ENCODE data around the gene GPX2. TPM values are rescaled to one million over a fixed set of nuclear protein-coding genes. Genes with fewer than 3 reads are reported as not detected.
A peak's percentile ranks its signal among the peaks of the same experiment; 100 is the strongest.

GPX2 gene
- total and polyA plus RNA-seq, 8 donors, result 22.8 to 464 (median 196) TPM

DNA sequence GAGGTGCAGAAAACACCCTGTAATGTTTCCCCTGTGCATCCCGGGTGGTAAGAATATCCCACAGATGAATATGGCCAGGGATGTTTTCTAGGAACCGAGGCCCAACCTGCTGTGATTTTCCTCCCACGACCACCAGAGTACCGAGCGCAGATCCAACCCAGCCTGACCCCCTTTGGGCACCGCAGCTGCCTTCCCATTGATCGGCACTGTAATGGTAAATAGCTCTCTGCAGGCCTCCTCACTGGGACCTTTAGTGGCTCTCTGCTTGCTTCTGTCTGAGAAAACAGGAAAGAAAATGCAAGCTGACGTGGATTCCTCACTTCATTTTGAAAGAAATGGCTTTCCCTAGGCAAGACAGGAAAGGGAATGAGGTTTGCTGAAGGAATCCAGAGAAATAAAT is 32.0 kb upstream of the GPX2 start:
- Histone ChIP-seq H3K27me3 (peaks cover 0 to 12% (median 0%) of the 10 kb centered on the region in 3 donors), H3K9me3 (no peaks in the 10 kb centered on the region), H3K4me3 (no peak overlapping the region), H3K4me1 (peaks cover 11 to 22% (median 20%) of the 10 kb centered on the region in 4 donors), H3K36me3 (no peaks in the 10 kb centered on the region), H3K27ac (no peak overlapping the region)
- intact Hi-C loops (cut with DNase I; ENCODE audit: low total_unique reads), result loop anchor here (10.0 kb wide), 1 partner anchor 50 kb away; no protein-coding TSS in a partner anchor
- DNase-seq, result no peak
- WGBS, 5 donors, result 71 to 82% (median 73%) methylated on average over 8 of the region's 8 CpGs
- TF ChIP-seq POLR2A (IDR thresholded peaks at IDR 0.05), result no peak
- no peak for TF ChIP-seq POLR2AphosphoS5 (IDR thresholded peaks at IDR 0.05)
- TF ChIP-seq, protein P1, sequence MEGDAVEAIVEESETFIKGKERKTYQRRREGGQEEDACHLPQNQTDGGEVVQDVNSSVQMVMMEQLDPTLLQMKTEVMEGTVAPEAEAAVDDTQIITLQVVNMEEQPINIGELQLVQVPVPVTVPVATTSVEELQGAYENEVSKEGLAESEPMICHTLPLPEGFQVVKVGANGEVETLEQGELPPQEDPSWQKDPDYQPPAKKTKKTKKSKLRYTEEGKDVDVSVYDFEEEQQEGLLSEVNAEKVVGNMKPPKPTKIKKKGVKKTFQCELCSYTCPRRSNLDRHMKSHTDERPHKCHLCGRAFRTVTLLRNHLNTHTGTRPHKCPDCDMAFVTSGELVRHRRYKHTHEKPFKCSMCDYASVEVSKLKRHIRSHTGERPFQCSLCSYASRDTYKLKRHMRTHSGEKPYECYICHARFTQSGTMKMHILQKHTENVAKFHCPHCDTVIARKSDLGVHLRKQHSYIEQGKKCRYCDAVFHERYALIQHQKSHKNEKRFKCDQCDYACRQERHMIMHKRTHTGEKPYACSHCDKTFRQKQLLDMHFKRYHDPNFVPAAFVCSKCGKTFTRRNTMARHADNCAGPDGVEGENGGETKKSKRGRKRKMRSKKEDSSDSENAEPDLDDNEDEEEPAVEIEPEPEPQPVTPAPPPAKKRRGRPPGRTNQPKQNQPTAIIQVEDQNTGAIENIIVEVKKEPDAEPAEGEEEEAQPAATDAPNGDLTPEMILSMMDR (IDR thresholded peaks at IDR 0.05), result no peak
- no peak for TF ChIP-seq EP300 (IDR thresholded peaks at IDR 0.05)

DNA sequence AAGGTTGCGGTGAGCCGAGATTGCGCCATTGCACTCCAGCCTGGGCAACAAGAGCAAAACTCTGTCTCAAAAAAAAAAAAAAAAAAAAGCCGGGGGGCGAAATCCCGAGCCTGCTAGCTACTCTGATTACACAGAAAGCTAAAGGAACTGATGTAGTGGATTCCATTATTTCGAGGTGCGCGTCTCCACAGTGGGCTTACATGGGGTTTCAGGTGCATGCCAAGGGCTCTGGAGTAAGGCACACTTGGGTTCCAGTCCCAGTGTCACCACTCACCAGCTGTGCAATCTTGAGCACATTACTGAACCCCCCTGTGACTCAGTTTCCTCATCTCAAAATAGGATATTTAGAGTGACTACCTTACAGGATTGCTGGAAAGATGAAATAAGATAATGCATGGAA is 31.3 kb upstream of the GPX2 start:
- H3K9me3 ChIP-seq, result no peaks in the 10 kb centered on the region
- TF ChIP-seq POLR2AphosphoS5 (IDR thresholded peaks at IDR 0.05), result no peak
- TF ChIP-seq POLR2A (IDR thresholded peaks at IDR 0.05), result no peak
- TF ChIP-seq, protein P1 (IDR thresholded peaks at IDR 0.05), result no peak
- no peak for TF ChIP-seq EP300 (IDR thresholded peaks at IDR 0.05)
- H3K27ac ChIP-seq, result no peak overlapping the region
- peaks cover 0 to 12% (median 0%) of the 10 kb centered on the region in 3 donors for H3K27me3 ChIP-seq
- WGBS, 5 donors, result 94 to 97% (median 95%) methylated on average over 9 of the region's 9 CpGs
- H3K4me3 ChIP-seq, result no peak overlapping the region
- DNase-seq, result no peak
- no peaks in the 10 kb centered on the region for H3K36me3 ChIP-seq
- H3K4me1 ChIP-seq, result peaks cover 11 to 22% (median 20%) of the 10 kb centered on the region in 4 donors
- intact Hi-C loops (cut with DNase I; ENCODE audit: low total_unique reads), result loop anchor here (10.0 kb wide), 1 partner anchor 49 kb away; no protein-coding TSS in a partner anchor

DNA sequence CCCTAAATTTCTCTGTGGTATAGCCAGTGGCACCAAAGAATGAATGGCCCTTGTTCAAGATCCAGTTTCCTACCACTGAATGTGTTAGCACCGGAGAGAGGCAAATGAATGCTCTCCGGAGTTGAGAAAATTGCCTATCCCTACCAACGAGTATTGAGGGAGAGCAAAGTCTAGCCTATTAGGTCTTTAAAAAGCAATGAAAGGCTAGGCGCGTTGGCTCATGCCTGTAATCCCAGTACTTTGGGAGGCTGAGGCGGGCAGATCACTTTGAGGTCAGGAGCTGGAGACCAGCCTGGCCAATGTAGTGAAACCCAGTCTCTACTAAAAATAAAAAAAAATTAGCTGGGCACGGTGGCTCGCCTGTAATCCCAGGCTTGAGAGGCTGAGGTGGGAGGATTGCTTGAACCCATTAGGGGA is 30.5 kb upstream of the GPX2 start:
- DNase-seq, result no peak
- intact Hi-C loops (cut with DNase I; ENCODE audit: low total_unique reads), result loop anchor here (10.0 kb wide), 1 partner anchor 48 kb away; no protein-coding TSS in a partner anchor
- 67 to 83% (median 82%) methylated on average over 8 of the region's 8 CpGs for WGBS, 5 donors
- H3K36me3 ChIP-seq, result no peaks in the 10 kb centered on the region
- no peak overlapping the region for H3K27ac ChIP-seq
- peak overlapping the region in 1 of 4 donors; percentile 56 for H3K4me3 ChIP-seq
- H3K4me1 ChIP-seq, result peaks cover 11 to 22% (median 20%) of the 10 kb centered on the region in 4 donors
- TF ChIP-seq EP300 (IDR thresholded peaks at IDR 0.05) (no peak), POLR2A (IDR thresholded peaks at IDR 0.05) (no peak), POLR2AphosphoS5 (IDR thresholded peaks at IDR 0.05) (no peak)
- TF ChIP-seq, protein P1 (IDR thresholded peaks at IDR 0.05), result no peak
- peaks cover 0 to 12% (median 0%) of the 10 kb centered on the region in 3 donors for H3K27me3 ChIP-seq
- H3K9me3 ChIP-seq, result no peaks in the 10 kb centered on the region

DNA sequence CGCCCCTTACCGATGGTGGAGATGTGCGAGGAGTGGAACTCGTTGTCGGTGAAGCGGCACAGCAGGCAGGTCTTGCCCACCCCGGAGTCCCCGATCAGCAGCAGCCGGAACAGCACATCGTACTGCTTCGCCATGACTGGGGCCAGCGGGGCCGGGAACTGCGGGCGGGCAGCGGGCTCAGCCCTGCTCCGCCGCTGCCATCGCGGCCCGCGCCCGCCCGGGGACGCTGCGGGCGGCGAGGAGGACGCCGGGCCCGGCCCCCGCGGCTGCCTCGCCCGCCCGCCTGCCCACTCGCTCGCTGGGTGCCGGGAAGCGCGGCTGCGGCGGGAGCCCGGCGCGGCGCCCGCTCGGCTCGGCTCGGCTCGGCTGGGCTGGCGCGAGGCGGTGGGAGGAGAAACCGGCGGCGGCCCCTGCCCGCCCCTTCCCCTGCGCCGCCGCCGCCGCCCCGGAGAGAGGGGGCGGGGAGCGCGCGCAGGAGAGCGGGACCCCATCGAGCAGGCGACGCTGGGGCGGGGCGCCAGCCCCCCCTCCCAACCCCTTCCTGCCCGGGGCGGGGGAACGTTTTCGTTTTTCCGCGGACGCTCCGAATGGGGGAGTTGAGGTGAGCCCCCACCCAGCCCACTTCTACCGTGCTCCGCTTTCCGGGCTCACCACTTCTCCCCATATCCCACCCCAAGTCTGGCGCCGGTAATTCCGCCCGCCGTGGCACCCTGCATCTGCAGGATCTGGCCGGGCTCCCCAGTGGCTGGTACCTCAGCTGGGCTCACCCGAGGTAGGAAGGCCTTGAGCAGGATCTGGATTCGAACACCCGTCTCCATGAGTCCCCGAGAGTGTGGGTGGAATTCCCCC is 29.6 kb upstream of the GPX2 start, which contains the start of gene RAB15:
RAB15 (minus strand) TSS at position 394 of the 849 bp plus-strand sequence; CDS start at position 134, 260 bp downstream.
- Histone ChIP-seq H3K9me3 (no peaks in the 10 kb centered on the region), H3K27me3 (peaks cover 0 to 12% (median 0%) of the 10 kb centered on the region in 3 donors), H3K36me3 (no peaks in the 10 kb centered on the region), H3K4me1 (peaks cover 11 to 22% (median 20%) of the 10 kb centered on the region in 4 donors), H3K27ac (peak within 1 kb of the TSS in 4 of 5 donors; percentile 24 to 73 (median 36)), H3K4me3 (peak within 1 kb of the TSS; percentile 56 to 77 (median 70))
- intact Hi-C loops (cut with DNase I; ENCODE audit: low total_unique reads), result loop anchor here (10.0 kb wide), 1 partner anchor 47 kb away; no protein-coding TSS in a partner anchor
- DNase-seq, result peak; percentile 48 to 83
- no peak for TF ChIP-seq POLR2A (IDR thresholded peaks at IDR 0.05)
- TF ChIP-seq EP300 (IDR thresholded peaks at IDR 0.05), result no peak
- TF ChIP-seq POLR2AphosphoS5 (IDR thresholded peaks at IDR 0.05), result no peak
- TF ChIP-seq, protein P1 (IDR thresholded peaks at IDR 0.05), result no peak
- 0 to 1% (median 0%) methylated on average over 22 to 90 of the region's 96 CpGs for WGBS, 5 donors
